Uterus (tissue), 2 donors: ENCODE measurements around the gene ADH5.

Experiments
- POLR2A ChIP-seq, 2 donors: fragments of 450-650 bp; IDR thresholded peaks; one replicate each; pipeline ENCODE4 v1.6.1; 2016; ENCODE audit warnings: antibody characterized with exemption in 2 of 2, mild to moderate bottlenecking in 1 of 2, moderate library complexity in 1 of 2
- TF ChIP-seq, protein P1 (sequence below), 4 experiments: fragments of 200-600 bp in 2 of 4; fragments of 450-650 bp in 2 of 4; sonication (generic) in 2 of 4; IDR thresholded peaks; one replicate each; pipeline ENCODE4 v1.5.1; 2016 to 2019; ENCODE audit warnings: antibody characterized with exemption in 4 of 4, mild to moderate bottlenecking in 2 of 4, moderate library complexity in 1 of 4

GRCh38 chr4:99047710-99048109, 40.9 kb downstream of the ADH5 start:
- TF ChIP-seq, protein P1, sequence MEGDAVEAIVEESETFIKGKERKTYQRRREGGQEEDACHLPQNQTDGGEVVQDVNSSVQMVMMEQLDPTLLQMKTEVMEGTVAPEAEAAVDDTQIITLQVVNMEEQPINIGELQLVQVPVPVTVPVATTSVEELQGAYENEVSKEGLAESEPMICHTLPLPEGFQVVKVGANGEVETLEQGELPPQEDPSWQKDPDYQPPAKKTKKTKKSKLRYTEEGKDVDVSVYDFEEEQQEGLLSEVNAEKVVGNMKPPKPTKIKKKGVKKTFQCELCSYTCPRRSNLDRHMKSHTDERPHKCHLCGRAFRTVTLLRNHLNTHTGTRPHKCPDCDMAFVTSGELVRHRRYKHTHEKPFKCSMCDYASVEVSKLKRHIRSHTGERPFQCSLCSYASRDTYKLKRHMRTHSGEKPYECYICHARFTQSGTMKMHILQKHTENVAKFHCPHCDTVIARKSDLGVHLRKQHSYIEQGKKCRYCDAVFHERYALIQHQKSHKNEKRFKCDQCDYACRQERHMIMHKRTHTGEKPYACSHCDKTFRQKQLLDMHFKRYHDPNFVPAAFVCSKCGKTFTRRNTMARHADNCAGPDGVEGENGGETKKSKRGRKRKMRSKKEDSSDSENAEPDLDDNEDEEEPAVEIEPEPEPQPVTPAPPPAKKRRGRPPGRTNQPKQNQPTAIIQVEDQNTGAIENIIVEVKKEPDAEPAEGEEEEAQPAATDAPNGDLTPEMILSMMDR (IDR thresholded peaks at IDR 0.05): no peak
- no peak for TF ChIP-seq POLR2A (IDR thresholded peaks at IDR 0.05)
